Activated T-helper 17 cell treated with anti-CD3 and anti-CD28 coated beads, Interleukin-2, amount 50 U/mL, for 72 hours (primary cell): ENCODE results near the gene ZC3H12D. TPM values are rescaled to one million over a fixed set of nuclear protein-coding genes. Genes with fewer than 3 reads are reported as not detected.
"Not testable (repeated sequence)": the region's sequence is repeated elsewhere in the genome, so short reads cannot be mapped to it uniquely, and the experiment has no call there.

Experiments used
- ATAC-seq: fragments of 150-1000 bp; cut with Tn5 transposase; replicated peaks from 2 replicates; pipeline ENCODE4 v1.10.0; 2021; ENCODE audit warnings: mild to moderate bottlenecking, moderate library complexity
- H3K27ac Mint-ChIP-seq: one replicate; pipeline ENCODE4 v1.8.0; 2022; ENCODE audit warnings: mixed read lengths
- H3K27me3 Mint-ChIP-seq: one replicate; pipeline ENCODE4 v1.8.0; 2022; ENCODE audit warnings: mixed read lengths
- H3K36me3 Mint-ChIP-seq: one replicate; pipeline ENCODE4 v1.8.0; 2022; ENCODE audit warnings: low read depth, mild to moderate bottlenecking, mixed read lengths
- H3K4me1 Mint-ChIP-seq: one replicate; pipeline ENCODE4 v1.8.0; 2022; ENCODE audit warnings: mixed read lengths
- H3K4me3 Mint-ChIP-seq: one replicate; pipeline ENCODE4 v1.8.0; 2022; ENCODE audit warnings: mild to moderate bottlenecking, mixed read lengths
- H3K9me3 Mint-ChIP-seq: one replicate; pipeline ENCODE4 v1.8.0; 2022; ENCODE audit warnings: mixed read lengths
- total RNA-seq, 2 donors: library from RNA; stranded (reverse); gene quantifications; one replicate each; pipeline ENCODE4 v1.2.3, GENCODE V29; 2022

Gene ZC3H12D
- total RNA-seq, 2 donors from 2014 or later: 117 to 254 TPM

GRCh38 chr6:149495349-149496016 is 10.7 kb upstream of the ZC3H12D start:
- H3K4me1 Mint-ChIP-seq: peaks cover 52% of the 10 kb centered on the region
- peak overlapping the region; percentile 95 for H3K4me3 Mint-ChIP-seq
- peaks cover 48% of the 10 kb centered on the region for H3K36me3 Mint-ChIP-seq

GRCh38 chr6:149494810-149495209 is 10.0 kb upstream of the ZC3H12D start:
- peak overlapping the region; percentile 95 for H3K4me3 Mint-ChIP-seq
- H3K27ac Mint-ChIP-seq: peak overlapping the region; percentile 99
- not testable (repeated sequence) for H3K9me3 Mint-ChIP-seq, H3K27me3 Mint-ChIP-seq
- peaks cover 41% of the 10 kb centered on the region for H3K36me3 Mint-ChIP-seq
- ATAC-seq: peak; percentile 73
- H3K4me1 Mint-ChIP-seq: peaks cover 48% of the 10 kb centered on the region

More at GRCh38 chr6:149495349-149496016, 10.7 kb upstream of the ZC3H12D start:
- ATAC-seq: peak; percentile 33
- H3K27me3 Mint-ChIP-seq, H3K9me3 Mint-ChIP-seq: not testable (repeated sequence)
- H3K27ac Mint-ChIP-seq: peak overlapping the region; percentile 99

GRCh38 chr6:149493761-149494320 is 9.0 kb upstream of the ZC3H12D start:
- Mint-ChIP-seq H3K27me3 (no peaks in the 10 kb centered on the region), H3K4me3 (peak overlapping the region; percentile 95), H3K27ac (peak overlapping the region; percentile 99), H3K4me1 (peaks cover 45% of the 10 kb centered on the region), H3K9me3 (no peaks in the 10 kb centered on the region), H3K36me3 (peaks cover 40% of the 10 kb centered on the region)
- no peak for ATAC-seq

GRCh38 chr6:149492798-149493343 is 8.1 kb upstream of the ZC3H12D start:
- Mint-ChIP-seq H3K4me3 (peak overlapping the region; percentile 95), H3K27me3 (no peaks in the 10 kb centered on the region), H3K27ac (peak overlapping the region; percentile 99), H3K36me3 (peaks cover 37% of the 10 kb centered on the region), H3K4me1 (peaks cover 44% of the 10 kb centered on the region), H3K9me3 (no peaks in the 10 kb centered on the region)
- ATAC-seq: peak; percentile 11

- H3K27ac Mint-ChIP-seq: no peak overlapping the region
- no peak overlapping the region for H3K4me3 Mint-ChIP-seq
- no peaks in the 10 kb centered on the region for H3K27me3 Mint-ChIP-seq
- H3K4me1 Mint-ChIP-seq: peaks cover 38% of the 10 kb centered on the region
- no peak for ATAC-seq
- H3K9me3 Mint-ChIP-seq: peaks cover 4% of the 10 kb centered on the region
- H3K36me3 Mint-ChIP-seq: peaks cover 16% of the 10 kb centered on the region
Measured at GRCh38 chr6:149489967-149490366, 5.2 kb upstream of the ZC3H12D start.

GRCh38 chr6:149488815-149489214 is 4.0 kb upstream of the ZC3H12D start:
- H3K4me1 Mint-ChIP-seq: peaks cover 33% of the 10 kb centered on the region
- H3K27ac Mint-ChIP-seq: peak overlapping the region; percentile 76

GRCh38 chr6:149487316-149487715 is 2.5 kb upstream of the ZC3H12D start:
- Mint-ChIP-seq H3K27me3 (no peaks in the 10 kb centered on the region), H3K9me3 (peaks cover 4% of the 10 kb centered on the region), H3K36me3 (peaks cover 33% of the 10 kb centered on the region), H3K4me3 (peak overlapping the region; percentile 90), H3K27ac (peak overlapping the region; percentile 76), H3K4me1 (peaks cover 20% of the 10 kb centered on the region)
- ATAC-seq: no peak

More at GRCh38 chr6:149488815-149489214, 4.0 kb upstream of the ZC3H12D start:
- Mint-ChIP-seq H3K36me3 (peaks cover 18% of the 10 kb centered on the region), H3K9me3 (peaks cover 4% of the 10 kb centered on the region), H3K27me3 (no peaks in the 10 kb centered on the region), H3K4me3 (peak overlapping the region; percentile 42)
- ATAC-seq: no peak

GRCh38 chr6:149483849-149484655 is 762 bp downstream of the ZC3H12D start:
- peak overlapping the region; percentile 98 for H3K27ac Mint-ChIP-seq
- H3K36me3 Mint-ChIP-seq: peaks cover 66% of the 10 kb centered on the region
- H3K4me3 Mint-ChIP-seq: peak overlapping the region; percentile 90
- H3K4me1 Mint-ChIP-seq: peaks cover 38% of the 10 kb centered on the region
- H3K27me3 Mint-ChIP-seq: no peaks in the 10 kb centered on the region
- H3K9me3 Mint-ChIP-seq: peaks cover 4% of the 10 kb centered on the region
- no peak for ATAC-seq

GRCh38 chr6:149483334-149483725 is 1.5 kb downstream of the ZC3H12D start:
- H3K36me3 Mint-ChIP-seq: peaks cover 73% of the 10 kb centered on the region
- peak overlapping the region; percentile 98 for H3K27ac Mint-ChIP-seq
- H3K27me3 Mint-ChIP-seq: no peaks in the 10 kb centered on the region
- H3K4me3 Mint-ChIP-seq: peak overlapping the region; percentile 90
- ATAC-seq: no peak
- H3K4me1 Mint-ChIP-seq: peaks cover 38% of the 10 kb centered on the region
- H3K9me3 Mint-ChIP-seq: peaks cover 4% of the 10 kb centered on the region

GRCh38 chr6:149482545-149483333 is 2.1 kb downstream of the ZC3H12D start:
- H3K27me3 Mint-ChIP-seq: no peaks in the 10 kb centered on the region
- peak; percentile 8 for ATAC-seq
- H3K9me3 Mint-ChIP-seq: peaks cover 4% of the 10 kb centered on the region
- H3K4me3 Mint-ChIP-seq: peak overlapping the region; percentile 90
- H3K27ac Mint-ChIP-seq: peak overlapping the region; percentile 98
- peaks cover 38% of the 10 kb centered on the region for H3K4me1 Mint-ChIP-seq
- H3K36me3 Mint-ChIP-seq: peaks cover 79% of the 10 kb centered on the region

- no peaks in the 10 kb centered on the region for H3K9me3 Mint-ChIP-seq
Measured at GRCh38 chr6:149480502-149481280, 4.1 kb downstream of the ZC3H12D start.

GRCh38 chr6:149478631-149479314 is 6.0 kb downstream of the ZC3H12D start:
- Mint-ChIP-seq H3K9me3 (no peaks in the 10 kb centered on the region), H3K27me3 (no peaks in the 10 kb centered on the region), H3K36me3 (peaks cover 100% of the 10 kb centered on the region), H3K4me1 (peaks cover 36% of the 10 kb centered on the region), H3K27ac (peak overlapping the region; percentile 98), H3K4me3 (peak overlapping the region; percentile 90)
- no peak for ATAC-seq

More at GRCh38 chr6:149480502-149481280, 4.1 kb downstream of the ZC3H12D start:
- Mint-ChIP-seq H3K36me3 (peaks cover 100% of the 10 kb centered on the region), H3K27me3 (no peaks in the 10 kb centered on the region), H3K27ac (peak overlapping the region; percentile 98), H3K4me3 (peak overlapping the region; percentile 90), H3K4me1 (peaks cover 42% of the 10 kb centered on the region)
- ATAC-seq: peak; percentile 15

- no peak for ATAC-seq
- H3K4me3 Mint-ChIP-seq: peak overlapping the region; percentile 90
- H3K27ac Mint-ChIP-seq: peak overlapping the region; percentile 85
- H3K4me1 Mint-ChIP-seq: peaks cover 49% of the 10 kb centered on the region
- H3K36me3 Mint-ChIP-seq: peaks cover 100% of the 10 kb centered on the region
- no peaks in the 10 kb centered on the region for H3K27me3 Mint-ChIP-seq
- H3K9me3 Mint-ChIP-seq: no peaks in the 10 kb centered on the region
Measured at GRCh38 chr6:149477544-149477943, 7.3 kb downstream of the ZC3H12D start.
